HepG2 (cell line): Measurements from ENCODE around the gene USH2A. TPM values are rescaled to one million over a fixed set of nuclear protein-coding genes. Genes with fewer than 3 reads are reported as not detected.

Experiments
- ARNT2 ChIP-seq: sonication (generic); formaldehyde crosslinking; IDR thresholded peaks from 2 replicates; pipeline ENCODE4 v1.8.0; 2022; ENCODE audit warnings: mild to moderate bottlenecking, low read depth, missing genetic modification reagents, moderate library complexity
- SP2 ChIP-seq: sonication (generic); formaldehyde crosslinking; IDR thresholded peaks from 2 replicates; pipeline ENCODE4 v1.5.1; 2020; ENCODE audit warnings: mild to moderate bottlenecking, missing genetic modification reagents
- ZNF432 ChIP-seq: sonication (generic); formaldehyde crosslinking; IDR thresholded peaks from 2 replicates; pipeline ENCODE4 v1.5.0; 2020; ENCODE audit warnings: missing genetic modification reagents, mild to moderate bottlenecking, borderline replicate concordance
- ZNF446 ChIP-seq: sonication (generic); formaldehyde crosslinking; IDR thresholded peaks from 2 replicates; pipeline ENCODE4 v1.5.0; 2020; ENCODE audit warnings: mild to moderate bottlenecking, missing genetic modification reagents
- polyA plus RNA-seq, 8 experiments: library from polyadenylated mRNA; depleted of rRNA in 3 of 8; stranded (reverse) in 7 of 8; unstranded in 1 of 8; fragments of >200 nt; fragmentation: Illumina TruSeq in 4 of 8; extraction: Trizol in 4 of 8; gene quantifications; 2 replicates each; pipeline versions ENCODE4 v1.2.1 to v1.2.3, GENCODE V29; 2011 to 2016; ENCODE audit warnings: low read depth in 4 of 8, missing spikeins in 1 of 8, mixed read lengths in 1 of 8; ENCODE audit not compliant: insufficient read depth in 1 of 8
- total RNA-seq, 5 experiments: library from RNA; depleted of rRNA; stranded (reverse); fragments of >200 nt; fragmentation: Illumina TruSeq; extraction: Trizol; gene quantifications; 2 replicates each; pipeline ENCODE4 v1.2.3, GENCODE V29; 2016; ENCODE audit warnings: low read depth in 1 of 5
- TF ChIP-seq, protein P1 (sequence below): sonication (generic); formaldehyde crosslinking; IDR thresholded peaks from 2 replicates; pipeline ENCODE4 v1.9.0; 2021; ENCODE audit warnings: missing genetic modification reagents, borderline replicate concordance
- TF ChIP-seq, protein P2 (sequence below): sonication (generic); formaldehyde crosslinking; IDR thresholded peaks from 2 replicates; pipeline ENCODE4 v1.4.0; 2020; ENCODE audit warnings: missing genetic modification reagents
- TF ChIP-seq, protein P3 (sequence below): sonication (generic); formaldehyde crosslinking; IDR thresholded peaks from 2 replicates; pipeline ENCODE4 v1.5.0; 2020; ENCODE audit warnings: mild to moderate bottlenecking, missing genetic modification reagents, borderline replicate concordance
- TF ChIP-seq, protein P4 (sequence below): sonication (generic); formaldehyde crosslinking; IDR thresholded peaks from 2 replicates; pipeline ENCODE4 v1.4.0; 2020; ENCODE audit warnings: missing genetic modification reagents

Gene USH2A
- total and polyA plus RNA-seq, 2 of the 13 experiments (the other 11 are each of a cell fraction or from before 2014, with no cell fraction given) = 0.02 TPM; not detected in 1

DNA sequence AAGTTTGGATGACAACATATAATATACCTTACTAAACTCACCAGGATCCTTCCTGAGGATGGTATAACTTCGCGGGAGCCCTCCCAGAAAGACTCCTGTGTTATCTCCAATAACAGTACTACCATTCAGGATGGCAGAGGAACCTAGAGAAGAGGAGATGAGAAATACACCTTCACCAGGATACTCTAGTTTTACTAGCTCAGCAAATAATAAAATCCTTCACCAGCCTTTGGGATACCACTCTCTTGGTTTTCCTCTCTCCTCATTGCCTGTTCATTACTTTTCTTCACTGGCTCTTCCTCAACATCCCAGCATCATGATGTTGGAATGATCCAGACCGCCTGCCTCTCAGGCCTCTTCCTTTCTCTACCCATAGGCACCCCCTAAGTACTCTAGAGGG, 336.6 kb downstream of the USH2A start (continued):
- TF ChIP-seq, protein P1, sequence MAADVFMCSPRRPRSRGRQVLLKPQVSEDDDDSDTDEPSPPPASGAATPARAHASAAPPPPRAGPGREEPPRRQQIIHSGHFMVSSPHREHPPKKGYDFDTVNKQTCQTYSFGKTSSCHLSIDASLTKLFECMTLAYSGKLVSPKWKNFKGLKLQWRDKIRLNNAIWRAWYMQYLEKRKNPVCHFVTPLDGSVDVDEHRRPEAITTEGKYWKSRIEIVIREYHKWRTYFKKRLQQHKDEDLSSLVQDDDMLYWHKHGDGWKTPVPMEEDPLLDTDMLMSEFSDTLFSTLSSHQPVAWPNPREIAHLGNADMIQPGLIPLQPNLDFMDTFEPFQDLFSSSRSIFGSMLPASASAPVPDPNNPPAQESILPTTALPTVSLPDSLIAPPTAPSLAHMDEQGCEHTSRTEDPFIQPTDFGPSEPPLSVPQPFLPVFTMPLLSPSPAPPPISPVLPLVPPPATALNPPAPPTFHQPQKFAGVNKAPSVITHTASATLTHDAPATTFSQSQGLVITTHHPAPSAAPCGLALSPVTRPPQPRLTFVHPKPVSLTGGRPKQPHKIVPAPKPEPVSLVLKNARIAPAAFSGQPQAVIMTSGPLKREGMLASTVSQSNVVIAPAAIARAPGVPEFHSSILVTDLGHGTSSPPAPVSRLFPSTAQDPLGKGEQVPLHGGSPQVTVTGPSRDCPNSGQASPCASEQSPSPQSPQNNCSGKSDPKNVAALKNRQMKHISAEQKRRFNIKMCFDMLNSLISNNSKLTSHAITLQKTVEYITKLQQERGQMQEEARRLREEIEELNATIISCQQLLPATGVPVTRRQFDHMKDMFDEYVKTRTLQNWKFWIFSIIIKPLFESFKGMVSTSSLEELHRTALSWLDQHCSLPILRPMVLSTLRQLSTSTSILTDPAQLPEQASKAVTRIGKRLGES (CRISPR knock-in tag) = no peak
- TF ChIP-seq ARNT2 (CRISPR knock-in tag) (no peak), SP2 (CRISPR knock-in tag) (no peak), ZNF432 (no peak), ZNF446 (CRISPR knock-in tag) (no peak)
- TF ChIP-seq, protein P2, sequence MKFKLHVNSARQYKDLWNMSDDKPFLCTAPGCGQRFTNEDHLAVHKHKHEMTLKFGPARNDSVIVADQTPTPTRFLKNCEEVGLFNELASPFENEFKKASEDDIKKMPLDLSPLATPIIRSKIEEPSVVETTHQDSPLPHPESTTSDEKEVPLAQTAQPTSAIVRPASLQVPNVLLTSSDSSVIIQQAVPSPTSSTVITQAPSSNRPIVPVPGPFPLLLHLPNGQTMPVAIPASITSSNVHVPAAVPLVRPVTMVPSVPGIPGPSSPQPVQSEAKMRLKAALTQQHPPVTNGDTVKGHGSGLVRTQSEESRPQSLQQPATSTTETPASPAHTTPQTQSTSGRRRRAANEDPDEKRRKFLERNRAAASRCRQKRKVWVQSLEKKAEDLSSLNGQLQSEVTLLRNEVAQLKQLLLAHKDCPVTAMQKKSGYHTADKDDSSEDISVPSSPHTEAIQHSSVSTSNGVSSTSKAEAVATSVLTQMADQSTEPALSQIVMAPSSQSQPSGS (CRISPR knock-in tag) = no peak
- TF ChIP-seq, protein P3, sequence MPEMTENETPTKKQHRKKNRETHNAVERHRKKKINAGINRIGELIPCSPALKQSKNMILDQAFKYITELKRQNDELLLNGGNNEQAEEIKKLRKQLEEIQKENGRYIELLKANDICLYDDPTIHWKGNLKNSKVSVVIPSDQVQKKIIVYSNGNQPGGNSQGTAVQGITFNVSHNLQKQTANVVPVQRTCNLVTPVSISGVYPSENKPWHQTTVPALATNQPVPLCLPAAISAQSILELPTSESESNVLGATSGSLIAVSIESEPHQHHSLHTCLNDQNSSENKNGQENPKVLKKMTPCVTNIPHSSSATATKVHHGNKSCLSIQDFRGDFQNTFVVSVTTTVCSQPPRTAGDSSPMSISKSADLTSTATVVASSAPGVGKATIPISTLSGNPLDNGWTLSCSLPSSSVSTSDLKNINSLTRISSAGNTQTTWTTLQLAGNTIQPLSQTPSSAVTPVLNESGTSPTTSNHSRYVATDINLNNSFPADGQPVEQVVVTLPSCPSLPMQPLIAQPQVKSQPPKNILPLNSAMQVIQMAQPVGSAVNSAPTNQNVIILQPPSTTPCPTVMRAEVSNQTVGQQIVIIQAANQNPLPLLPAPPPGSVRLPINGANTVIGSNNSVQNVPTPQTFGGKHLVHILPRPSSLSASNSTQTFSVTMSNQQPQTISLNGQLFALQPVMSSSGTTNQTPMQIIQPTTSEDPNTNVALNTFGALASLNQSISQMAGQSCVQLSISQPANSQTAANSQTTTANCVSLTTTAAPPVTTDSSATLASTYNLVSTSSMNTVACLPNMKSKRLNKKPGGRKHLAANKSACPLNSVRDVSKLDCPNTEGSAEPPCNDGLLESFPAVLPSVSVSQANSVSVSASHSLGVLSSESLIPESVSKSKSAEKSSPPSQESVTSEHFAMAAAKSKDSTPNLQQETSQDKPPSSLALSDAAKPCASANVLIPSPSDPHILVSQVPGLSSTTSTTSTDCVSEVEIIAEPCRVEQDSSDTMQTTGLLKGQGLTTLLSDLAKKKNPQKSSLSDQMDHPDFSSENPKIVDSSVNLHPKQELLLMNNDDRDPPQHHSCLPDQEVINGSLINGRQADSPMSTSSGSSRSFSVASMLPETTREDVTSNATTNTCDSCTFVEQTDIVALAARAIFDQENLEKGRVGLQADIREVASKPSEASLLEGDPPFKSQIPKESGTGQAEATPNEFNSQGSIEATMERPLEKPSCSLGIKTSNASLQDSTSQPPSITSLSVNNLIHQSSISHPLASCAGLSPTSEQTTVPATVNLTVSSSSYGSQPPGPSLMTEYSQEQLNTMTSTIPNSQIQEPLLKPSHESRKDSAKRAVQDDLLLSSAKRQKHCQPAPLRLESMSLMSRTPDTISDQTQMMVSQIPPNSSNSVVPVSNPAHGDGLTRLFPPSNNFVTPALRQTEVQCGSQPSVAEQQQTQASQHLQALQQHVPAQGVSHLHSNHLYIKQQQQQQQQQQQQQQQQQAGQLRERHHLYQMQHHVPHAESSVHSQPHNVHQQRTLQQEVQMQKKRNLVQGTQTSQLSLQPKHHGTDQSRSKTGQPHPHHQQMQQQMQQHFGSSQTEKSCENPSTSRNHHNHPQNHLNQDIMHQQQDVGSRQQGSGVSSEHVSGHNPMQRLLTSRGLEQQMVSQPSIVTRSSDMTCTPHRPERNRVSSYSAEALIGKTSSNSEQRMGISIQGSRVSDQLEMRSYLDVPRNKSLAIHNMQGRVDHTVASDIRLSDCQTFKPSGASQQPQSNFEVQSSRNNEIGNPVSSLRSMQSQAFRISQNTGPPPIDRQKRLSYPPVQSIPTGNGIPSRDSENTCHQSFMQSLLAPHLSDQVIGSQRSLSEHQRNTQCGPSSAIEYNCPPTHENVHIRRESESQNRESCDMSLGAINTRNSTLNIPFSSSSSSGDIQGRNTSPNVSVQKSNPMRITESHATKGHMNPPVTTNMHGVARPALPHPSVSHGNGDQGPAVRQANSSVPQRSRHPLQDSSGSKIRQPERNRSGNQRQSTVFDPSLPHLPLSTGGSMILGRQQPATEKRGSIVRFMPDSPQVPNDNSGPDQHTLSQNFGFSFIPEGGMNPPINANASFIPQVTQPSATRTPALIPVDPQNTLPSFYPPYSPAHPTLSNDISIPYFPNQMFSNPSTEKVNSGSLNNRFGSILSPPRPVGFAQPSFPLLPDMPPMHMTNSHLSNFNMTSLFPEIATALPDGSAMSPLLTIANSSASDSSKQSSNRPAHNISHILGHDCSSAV = no peak
- TF ChIP-seq, protein P4, sequence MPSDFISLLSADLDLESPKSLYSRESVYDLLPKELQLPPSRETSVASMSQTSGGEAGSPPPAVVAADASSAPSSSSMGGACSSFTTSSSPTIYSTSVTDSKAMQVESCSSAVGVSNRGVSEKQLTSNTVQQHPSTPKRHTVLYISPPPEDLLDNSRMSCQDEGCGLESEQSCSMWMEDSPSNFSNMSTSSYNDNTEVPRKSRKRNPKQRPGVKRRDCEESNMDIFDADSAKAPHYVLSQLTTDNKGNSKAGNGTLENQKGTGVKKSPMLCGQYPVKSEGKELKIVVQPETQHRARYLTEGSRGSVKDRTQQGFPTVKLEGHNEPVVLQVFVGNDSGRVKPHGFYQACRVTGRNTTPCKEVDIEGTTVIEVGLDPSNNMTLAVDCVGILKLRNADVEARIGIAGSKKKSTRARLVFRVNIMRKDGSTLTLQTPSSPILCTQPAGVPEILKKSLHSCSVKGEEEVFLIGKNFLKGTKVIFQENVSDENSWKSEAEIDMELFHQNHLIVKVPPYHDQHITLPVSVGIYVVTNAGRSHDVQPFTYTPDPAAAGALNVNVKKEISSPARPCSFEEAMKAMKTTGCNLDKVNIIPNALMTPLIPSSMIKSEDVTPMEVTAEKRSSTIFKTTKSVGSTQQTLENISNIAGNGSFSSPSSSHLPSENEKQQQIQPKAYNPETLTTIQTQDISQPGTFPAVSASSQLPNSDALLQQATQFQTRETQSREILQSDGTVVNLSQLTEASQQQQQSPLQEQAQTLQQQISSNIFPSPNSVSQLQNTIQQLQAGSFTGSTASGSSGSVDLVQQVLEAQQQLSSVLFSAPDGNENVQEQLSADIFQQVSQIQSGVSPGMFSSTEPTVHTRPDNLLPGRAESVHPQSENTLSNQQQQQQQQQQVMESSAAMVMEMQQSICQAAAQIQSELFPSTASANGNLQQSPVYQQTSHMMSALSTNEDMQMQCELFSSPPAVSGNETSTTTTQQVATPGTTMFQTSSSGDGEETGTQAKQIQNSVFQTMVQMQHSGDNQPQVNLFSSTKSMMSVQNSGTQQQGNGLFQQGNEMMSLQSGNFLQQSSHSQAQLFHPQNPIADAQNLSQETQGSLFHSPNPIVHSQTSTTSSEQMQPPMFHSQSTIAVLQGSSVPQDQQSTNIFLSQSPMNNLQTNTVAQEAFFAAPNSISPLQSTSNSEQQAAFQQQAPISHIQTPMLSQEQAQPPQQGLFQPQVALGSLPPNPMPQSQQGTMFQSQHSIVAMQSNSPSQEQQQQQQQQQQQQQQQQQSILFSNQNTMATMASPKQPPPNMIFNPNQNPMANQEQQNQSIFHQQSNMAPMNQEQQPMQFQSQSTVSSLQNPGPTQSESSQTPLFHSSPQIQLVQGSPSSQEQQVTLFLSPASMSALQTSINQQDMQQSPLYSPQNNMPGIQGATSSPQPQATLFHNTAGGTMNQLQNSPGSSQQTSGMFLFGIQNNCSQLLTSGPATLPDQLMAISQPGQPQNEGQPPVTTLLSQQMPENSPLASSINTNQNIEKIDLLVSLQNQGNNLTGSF (CRISPR knock-in tag) = no peak
